GM12878 (cell line): Measurements from ENCODE around the gene DMRT1. TPM values are rescaled to one million over a fixed set of nuclear protein-coding genes. Genes with fewer than 3 reads are reported as not detected.

Experiments used
- ATAC-seq: fragments of 200-7000 bp; cut with Tn5 transposase; 3 replicates; pipeline ENCODE4 v1.9.1; 2020; ENCODE audit warnings: mild to moderate bottlenecking, moderate library complexity
- BruUV-seq: library from RNA; stranded (reverse); fragments of 400-500 nt; replicated peaks from 2 replicates; lab custom pipeline; 2021; lab: Mats Ljungman, UMichigan
- CTCF ChIA-PET: fragments of 300-600 bp; sonication (Branson Sonifier 250); formaldehyde crosslinking; extraction: SDS; loops from one replicate; lab custom pipeline; 2021; ENCODE audit warnings: inconsistent platforms; lab: Yijun Ruan, JAX
- POLR2A ChIA-PET: fragments of 350-600 bp; formaldehyde crosslinking; extraction: SDS; loops from one replicate; lab custom pipeline; 2021; ENCODE audit warnings: inconsistent platforms; lab: Charles Lee
- RAD21 ChIA-PET: fragments of 300-600 bp; sonication (Branson Sonifier 250); formaldehyde crosslinking; loops from one replicate; lab custom pipeline; 2023; ENCODE audit warnings: antibody characterized with exemption; ENCODE audit not compliant: unreplicated experiment; lab: Charles Lee
- SMC1A ChIA-PET: fragments of 300-600 bp; sonication (Branson Sonifier 250); formaldehyde crosslinking; loops from one replicate; lab custom pipeline; 2023; ENCODE audit not compliant: unreplicated experiment, uncharacterized antibody; lab: Charles Lee
- DNase-seq: peaks from one replicate; pipeline ENCODE4 v3.0.0-alpha.2; 2011; ENCODE audit warnings: low read depth, low spot score
- FAIRE-seq: peaks from 3 replicates; lab custom pipeline; 2011; peaks lifted over from hg19 to GRCh38; lab: Jason Lieb, UNC
- H2AFZ ChIP-seq: 2 replicates; pipeline ENCODE4 v1.6.0; 2011; ENCODE audit warnings: low read depth, low read length, control low read depth; ENCODE audit not compliant: control insufficient read depth
- H3K27ac ChIP-seq: 2 replicates; pipeline ENCODE4 v1.5.1; 2011; ENCODE audit warnings: control low read depth; ENCODE audit not compliant: control insufficient read depth, insufficient read depth
- H3K27me3 ChIP-seq, 2 experiments: replicated peaks in 1 of 2; 2 replicates each; pipeline versions ENCODE4 v1.6.0 to v1.6.1; 2011; ENCODE audit warnings: low read length in 1 of 2; ENCODE audit not compliant: control insufficient read depth in 2 of 2, insufficient read depth in 2 of 2
- H3K36me3 ChIP-seq, 2 experiments: 2 replicates each; pipeline ENCODE4 v1.5.1; 2011; ENCODE audit warnings: low read length in 1 of 2; ENCODE audit not compliant: control insufficient read depth in 2 of 2, insufficient read depth in 2 of 2
- H3K4me1 ChIP-seq: 2 replicates; pipeline ENCODE4 v1.6.1; 2011; ENCODE audit warnings: mild to moderate bottlenecking, low read length, moderate library complexity, mixed read lengths; ENCODE audit not compliant: control insufficient read depth, insufficient read depth
- H3K4me2 ChIP-seq: 2 replicates; pipeline ENCODE4 v1.6.0; 2011; ENCODE audit warnings: control low read depth; ENCODE audit not compliant: control insufficient read depth, insufficient read depth
- H3K4me3 ChIP-seq: fragments of 200-600 bp; sonication (generic); 2 replicates; pipeline ENCODE4 v1.5.1; 2016
- H3K79me2 ChIP-seq: 2 replicates; pipeline ENCODE4 v1.6.0; 2011; ENCODE audit warnings: low read length; ENCODE audit not compliant: control insufficient read depth, insufficient read depth
- H3K9ac ChIP-seq: 2 replicates; pipeline ENCODE4 v1.8.0; 2011; ENCODE audit warnings: low read length, control low read depth, mixed read lengths; ENCODE audit not compliant: control insufficient read depth, insufficient read depth
- H3K9me3 ChIP-seq: replicated peaks from 3 replicates; pipeline ENCODE4 v1.5.1; 2011; ENCODE audit warnings: mild to moderate bottlenecking, low read length; ENCODE audit not compliant: control insufficient read depth, insufficient read depth
- H4K20me1 ChIP-seq: 2 replicates; pipeline ENCODE4 v1.6.0; 2011; ENCODE audit not compliant: control insufficient read depth, insufficient read depth
- ATF7 ChIP-seq: fragments of 450-650 bp; IDR thresholded peaks from 2 replicates; pipeline ENCODE4 v1.6.1; 2016; ENCODE audit warnings: low read depth, mild to moderate bottlenecking
- MTA2 ChIP-seq: fragments of 450-650 bp; IDR thresholded peaks from 2 replicates; pipeline ENCODE4 v1.6.1; 2016; ENCODE audit warnings: low read depth, mild to moderate bottlenecking, moderate library complexity
- POU2F2 ChIP-seq: IDR thresholded peaks from 3 replicates; pipeline ENCODE4 v1.6.1; 2011; ENCODE audit warnings: low read depth, mild to moderate bottlenecking, low read length, borderline replicate concordance
- SIN3A ChIP-seq: IDR thresholded peaks from 2 replicates; pipeline ENCODE4 v1.6.1; 2012; ENCODE audit warnings: low read depth, low read length, improper control_type of control experiment
- STAT1 ChIP-seq: fragments of 450-650 bp; conservative IDR thresholded peaks from 2 replicates; pipeline ENCODE4 v1.6.1; 2014; ENCODE audit warnings: antibody characterized with exemption, mild to moderate bottlenecking
- ZNF24 ChIP-seq: fragments of 450-650 bp; IDR thresholded peaks from 2 replicates; pipeline ENCODE4 v1.6.1; 2017; ENCODE audit warnings: antibody characterized with exemption, mild to moderate bottlenecking
- whole genome bisulfite sequencing: methylation state at CpG from one replicate; pipeline ENCODE4 v1.1.6; 2016; ENCODE audit warnings: low lambda C conversion rate; ENCODE audit not compliant: insufficient replicate concordance, insufficient coverage; ENCODE audit errors: missing lambda C conversion rate; 5-methylcytosine and 5-hydroxymethylcytosine counted together
- in situ Hi-C: fragments of 300-500 bp; cut with MboI; formaldehyde crosslinking; loops from 9 replicates; pipeline ENCODE4 v1.14.3; 2018; ENCODE audit warnings: mixed read lengths
- intact Hi-C: fragments of 100-400 bp; cut with micrococcal nuclease; formaldehyde crosslinking; loops from one replicate; pipeline ENCODE4 v1.14.2; 2022; ENCODE audit not compliant: unreplicated experiment
- polyA plus RNA-seq, 11 experiments: library from polyadenylated mRNA; depleted of rRNA in 4 of 11; unstranded in 6 of 11; stranded (reverse) in 5 of 11; fragments of >200 nt; fragmentation: Nextera tagmentation in 4 of 11; fragmentation: Illumina TruSeq in 1 of 11; extraction: Ambion mirVana in 4 of 11; extraction: Trizol in 1 of 11; gene quantifications; 1 replicate in 1 of 11; 2 replicates in 10 of 11; pipeline versions ENCODE4 v1.2.1 to v1.2.3, GENCODE V29; 2011 to 2016; ENCODE audit warnings: inconsistent platforms in 2 of 11, missing spikeins in 2 of 11, low read depth in 1 of 11
- total RNA-seq, 4 experiments: library from RNA; depleted of rRNA in 3 of 4; stranded (reverse); fragments of >200 nt in 3 of 4; fragmentation: Illumina TruSeq in 1 of 4; extraction: Trizol in 1 of 4; gene quantifications; 2 replicates each; pipeline versions ENCODE4 v1.2.1 to v1.2.3, GENCODE V29; 2013 to 2021

The DMRT1 gene
- total and polyA plus RNA-seq, 10 of the 15 experiments (the other 5 are each of a cell fraction or from before 2014, with no cell fraction given), result 0.06 to 1.9 (median 0.24) TPM

GRCh38 chr9:1009101-1009707 is 167.7 kb downstream of the DMRT1 start (continued):
- 0 out of 2 replicates have a peak, but pooled peaks have one; percentile 27 for TF ChIP-seq ZNF24
- TF ChIP-seq POU2F2, result peak; percentile 57; the same call in 1 of the 3 replicates

GRCh38 chr9:1013021-1013420 is 171.5 kb downstream of the DMRT1 start:
- Histone ChIP-seq H3K9me3 (no peaks in the 10 kb centered on the region), H3K4me3 (no peak overlapping the region), H3K79me2 (no peaks in the 10 kb centered on the region), H3K4me2 (no peak overlapping the region), H2AFZ (no peak overlapping the region), H3K9ac (no peak overlapping the region), H4K20me1 (peaks cover 3% of the 10 kb centered on the region; the same call in 1 of the 2 replicates), H3K27me3 (no peaks in the 10 kb centered on the region), H3K4me1 (peaks cover 4% of the 10 kb centered on the region), H3K27ac (no peak overlapping the region), H3K36me3 (no peaks in the 10 kb centered on the region)
- BruUV-seq, result no TSS peak
- POLR2A ChIA-PET, result interaction anchor here (0.6 kb wide), 1 partner anchor 90 kb away, joined by 3 read pairs; no protein-coding TSS in a partner anchor
- in situ Hi-C loops, result loop anchor here (10.0 kb wide), 1 partner anchor 592 kb away; no protein-coding TSS in a partner anchor
- intact Hi-C loops, result no loop called here
- no peak for TF ChIP-seq MTA2
- TF ChIP-seq STAT1, result no peak
- TF ChIP-seq ATF7, result peak; percentile 67; the same call in 1 of the 2 replicates
- TF ChIP-seq SIN3A, result no peak
- 61% methylated on average over 5 of the region's 5 CpGs for WGBS
- CTCF ChIA-PET, result interaction anchor here (1.1 to 1.2 kb wide), 2 partner anchors 591 to 723 kb away, joined by 3 read pairs; no protein-coding TSS in a partner anchor
- FAIRE-seq (no peak), DNase-seq (no peak), ATAC-seq (no peak)
- RAD21 ChIA-PET, result no interaction called here
- SMC1A ChIA-PET, result interaction anchor here (0.9 to 1.1 kb wide), 2 partner anchors 9 to 375 kb away, joined by 3 read pairs; no protein-coding TSS in a partner anchor
